Stimulated activated CD8-positive, alpha-beta memory T cell treated with anti-CD3 and anti-CD28 coated beads, Interleukin-2, amount 100 ng/mL, for 1 hour (primary cell): ENCODE data around the gene HACL1.

ENCODE experiments used
- DNase-seq, 2 donors: peaks; one replicate each; pipeline ENCODE4 v3.0.0-alpha.2; 2020; ENCODE audit warnings: low read depth in 2 of 2

HACL1 gene

DNA sequence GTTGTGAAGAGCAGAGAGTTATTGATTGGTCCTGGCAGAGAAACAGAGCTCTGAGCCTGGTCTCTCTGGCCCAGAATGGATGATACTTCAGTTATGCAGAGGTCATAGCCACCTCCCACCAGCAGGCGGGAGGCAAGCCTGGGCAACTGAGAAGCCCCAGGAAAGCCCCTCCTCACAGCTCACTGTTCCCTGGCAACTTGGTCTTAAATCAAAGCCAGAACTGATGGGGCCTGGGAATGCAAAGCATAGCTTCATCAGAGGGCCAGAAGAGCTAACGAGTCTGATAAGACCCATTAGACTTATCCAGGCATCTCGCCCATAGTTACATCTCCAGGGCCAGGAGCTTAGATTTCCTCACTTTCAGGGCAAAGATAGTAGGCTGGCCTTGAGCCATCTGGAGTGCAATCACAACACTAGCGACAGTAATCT lies 74.3 kb downstream of the HACL1 start:
- no peak for DNase-seq

DNA sequence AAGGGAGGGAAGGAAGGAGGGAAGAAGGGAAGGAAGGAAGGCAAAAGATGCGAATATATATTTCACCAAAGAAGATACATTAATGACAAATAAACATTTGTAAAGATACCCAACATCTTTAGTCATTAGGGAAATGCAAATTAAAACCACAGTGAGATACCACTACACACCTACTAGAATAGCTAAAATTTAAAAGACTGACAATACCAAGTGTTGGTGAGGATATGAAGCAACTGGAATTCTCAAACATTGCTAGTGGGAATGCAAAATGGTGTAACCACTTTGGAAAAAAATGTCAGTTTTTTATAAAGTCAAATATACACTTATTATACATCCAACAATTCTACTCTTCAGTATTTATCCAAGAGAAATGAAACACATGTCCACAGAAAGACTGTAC lies 75.6 kb downstream of the HACL1 start:
- DNase-seq = no peak

DNA sequence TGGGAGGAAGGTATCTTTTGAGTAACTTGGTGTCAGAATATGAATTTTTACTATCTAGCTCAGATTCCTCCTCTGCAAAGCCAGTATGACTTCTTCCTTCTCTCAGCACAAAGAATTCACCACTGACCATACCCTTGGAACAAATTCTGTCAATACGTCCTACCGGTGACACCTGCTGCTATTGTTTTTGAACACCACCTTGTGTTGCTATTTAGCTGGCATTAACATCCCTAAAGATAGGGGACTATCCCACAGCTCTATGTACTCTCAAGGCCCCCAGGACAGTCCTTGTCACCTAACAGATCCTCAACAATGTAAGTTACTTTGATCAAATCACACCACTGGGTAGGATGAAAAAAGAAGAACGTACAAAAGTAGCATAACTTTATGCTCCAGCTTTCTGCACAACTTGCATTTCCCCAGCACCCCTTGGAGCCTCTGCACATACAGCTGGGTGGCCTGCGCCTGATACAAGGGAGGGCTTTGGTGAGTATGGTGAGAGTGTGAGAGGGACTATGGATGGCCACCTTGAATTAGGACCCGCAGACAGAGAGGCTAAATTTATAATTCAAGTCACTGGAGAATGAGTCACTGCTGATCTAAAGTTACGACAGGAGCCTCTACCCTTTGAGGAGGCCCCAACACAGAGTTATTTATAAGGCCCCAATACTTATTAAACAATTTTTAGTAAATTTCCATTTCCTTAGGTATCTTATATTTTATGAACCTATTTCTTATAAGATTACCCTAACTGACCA lies 77.5 kb downstream of the HACL1 start:
- DNase-seq = no peak

DNA sequence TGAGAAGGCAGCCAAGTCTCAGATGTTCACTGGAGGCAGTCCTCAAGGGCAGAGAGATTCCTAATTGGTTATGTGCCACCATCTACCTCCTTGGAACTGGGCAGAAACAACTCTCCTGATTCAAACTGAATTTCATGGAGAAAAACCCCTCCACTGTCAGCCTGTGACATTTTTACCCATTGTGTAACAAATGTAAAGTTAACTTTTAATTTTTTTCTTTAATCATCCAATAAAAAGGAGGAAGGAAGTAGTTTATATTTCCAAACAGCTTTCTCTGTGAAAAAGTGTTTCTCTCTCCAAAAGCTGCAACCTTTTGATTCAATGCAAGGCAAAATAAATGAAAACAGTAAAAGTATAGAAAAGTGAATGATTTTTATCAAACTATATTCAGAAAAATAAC lies 79.4 kb downstream of the HACL1 start:
- no peak for DNase-seq

DNA sequence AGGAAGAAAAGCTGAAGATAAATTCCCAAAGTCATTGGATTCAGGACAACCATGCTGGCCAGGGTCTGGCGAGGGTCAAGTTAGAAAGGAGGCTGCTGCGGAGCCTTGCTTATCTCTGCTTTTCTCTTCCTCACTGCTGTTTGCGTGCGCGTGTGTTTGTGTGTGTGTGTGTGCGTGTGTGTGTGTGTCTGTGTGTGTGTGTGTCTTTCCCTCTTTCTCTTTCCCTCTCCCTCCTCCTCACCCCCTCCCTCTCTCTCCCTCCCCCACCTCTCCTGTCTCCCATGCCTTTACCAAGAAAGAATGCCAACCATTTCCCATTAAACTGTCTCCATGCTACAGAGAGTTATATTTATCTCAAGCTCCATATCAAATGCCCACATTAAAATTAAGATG lies 79.8 kb downstream of the HACL1 start, which contains the start of gene COLQ:
TSS of gene COLQ (minus strand) at position 134 of the 393 bp plus-strand sequence. CDS start at position 53, 81 bp downstream.
- no peak for DNase-seq

DNA sequence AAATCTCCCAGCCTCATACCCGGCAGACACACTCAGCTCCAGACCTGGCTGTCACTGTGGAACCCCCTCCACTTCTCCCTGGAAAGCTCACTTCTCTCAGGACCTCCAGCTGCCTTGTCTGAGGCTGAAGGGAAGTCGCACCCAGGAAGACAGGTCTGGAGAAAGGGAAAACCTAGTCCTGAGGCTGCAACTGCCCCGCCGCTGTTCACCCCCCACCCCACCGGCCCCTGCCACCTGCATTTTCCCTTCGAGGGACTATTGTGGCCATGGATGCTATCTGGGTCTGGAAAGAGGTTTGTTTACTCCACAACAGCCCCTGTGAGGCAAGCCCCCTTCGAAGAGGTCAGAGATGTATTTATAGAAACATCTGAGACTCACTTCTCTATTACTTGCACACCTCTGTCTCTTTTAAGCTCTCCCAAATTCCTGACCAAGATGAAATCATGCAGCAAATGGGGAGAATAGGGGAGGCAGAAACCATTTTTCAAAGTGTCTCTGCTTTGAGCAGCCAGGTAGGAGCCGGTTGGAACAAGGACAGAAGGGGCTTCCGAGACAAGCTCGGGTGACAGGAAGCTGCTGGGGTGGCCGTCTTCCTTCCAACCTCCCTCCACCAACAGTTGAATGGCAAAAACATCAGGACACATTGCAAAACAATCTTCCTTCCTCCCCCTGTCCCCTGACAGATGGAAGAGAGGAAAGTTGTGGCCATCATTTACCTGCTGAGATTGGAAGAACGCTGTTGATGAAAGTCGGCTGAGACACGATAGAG lies 80.4 kb downstream of the HACL1 start:
- no peak for DNase-seq

DNA sequence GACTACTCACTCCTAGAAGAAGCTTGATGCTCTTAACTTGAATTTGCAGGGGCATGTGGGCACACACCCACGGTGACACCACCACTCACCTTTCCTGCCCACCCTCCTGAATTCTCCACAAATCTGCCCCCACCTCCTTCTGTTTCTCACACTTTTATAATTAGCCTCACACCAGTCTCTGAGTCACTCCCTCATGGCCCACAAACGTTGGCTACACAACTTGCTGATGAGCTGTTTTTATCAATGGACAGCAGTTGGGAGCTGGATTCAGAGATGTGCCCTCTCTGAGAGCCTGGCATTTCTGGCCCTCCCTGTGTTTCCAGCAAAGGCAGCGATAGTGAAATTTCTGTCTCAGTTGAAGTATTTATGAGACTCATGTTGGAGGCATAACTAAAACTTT lies 81.2 kb downstream of the HACL1 start:
- no peak for DNase-seq

DNA sequence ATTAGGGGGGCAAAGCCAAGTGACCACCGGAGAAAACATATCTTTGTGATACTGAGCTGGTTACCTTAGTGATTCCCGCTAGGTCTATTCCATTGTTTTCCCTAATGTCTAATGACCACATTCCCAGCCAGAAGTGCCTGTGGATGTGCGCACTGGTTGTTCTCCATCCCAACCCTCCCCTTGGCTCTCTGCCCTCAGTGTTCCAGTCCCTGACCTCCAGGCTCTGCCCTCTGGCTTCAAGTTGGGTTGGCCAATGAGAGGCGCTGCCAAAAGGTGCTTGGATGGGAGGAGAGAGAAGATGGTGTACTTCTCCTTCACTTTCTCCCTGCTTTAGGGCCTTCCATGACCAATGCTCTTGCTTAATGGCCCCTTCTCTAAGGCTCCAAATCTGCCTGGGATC lies 82.3 kb downstream of the HACL1 start:
- DNase-seq = no peak

DNA sequence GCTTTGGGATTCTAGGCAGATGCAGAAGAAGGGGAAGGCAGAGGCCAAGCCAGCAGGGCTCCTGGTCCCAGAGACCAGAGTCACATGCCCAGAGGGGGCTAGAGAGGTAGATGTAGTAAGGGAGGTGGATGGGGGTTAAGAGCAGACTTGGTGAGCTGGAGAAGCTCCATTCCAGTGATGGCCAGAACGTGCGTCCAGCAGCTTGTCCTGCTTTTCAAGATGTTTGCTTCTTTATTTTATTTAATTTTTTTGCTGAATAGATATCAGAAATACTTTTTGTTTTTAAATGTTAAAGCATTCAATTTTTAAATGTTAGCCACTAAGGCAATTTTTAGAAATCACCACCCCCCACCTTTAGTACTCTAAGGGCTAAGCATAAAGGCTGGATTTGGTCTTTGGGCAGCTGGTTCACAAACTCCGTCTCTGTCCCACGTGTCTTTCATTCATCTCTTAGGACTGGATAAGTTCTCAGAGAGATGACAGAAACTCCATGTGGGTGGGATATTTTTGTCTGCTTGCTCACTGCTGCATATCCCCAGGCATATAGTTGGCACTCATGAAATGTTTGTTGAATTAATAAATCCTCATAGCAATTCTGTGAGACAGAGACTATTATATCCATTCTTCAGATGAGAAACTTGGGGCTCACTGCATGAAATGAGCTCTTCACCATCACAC lies 86.6 kb downstream of the HACL1 start:
- DNase-seq = no peak

DNA sequence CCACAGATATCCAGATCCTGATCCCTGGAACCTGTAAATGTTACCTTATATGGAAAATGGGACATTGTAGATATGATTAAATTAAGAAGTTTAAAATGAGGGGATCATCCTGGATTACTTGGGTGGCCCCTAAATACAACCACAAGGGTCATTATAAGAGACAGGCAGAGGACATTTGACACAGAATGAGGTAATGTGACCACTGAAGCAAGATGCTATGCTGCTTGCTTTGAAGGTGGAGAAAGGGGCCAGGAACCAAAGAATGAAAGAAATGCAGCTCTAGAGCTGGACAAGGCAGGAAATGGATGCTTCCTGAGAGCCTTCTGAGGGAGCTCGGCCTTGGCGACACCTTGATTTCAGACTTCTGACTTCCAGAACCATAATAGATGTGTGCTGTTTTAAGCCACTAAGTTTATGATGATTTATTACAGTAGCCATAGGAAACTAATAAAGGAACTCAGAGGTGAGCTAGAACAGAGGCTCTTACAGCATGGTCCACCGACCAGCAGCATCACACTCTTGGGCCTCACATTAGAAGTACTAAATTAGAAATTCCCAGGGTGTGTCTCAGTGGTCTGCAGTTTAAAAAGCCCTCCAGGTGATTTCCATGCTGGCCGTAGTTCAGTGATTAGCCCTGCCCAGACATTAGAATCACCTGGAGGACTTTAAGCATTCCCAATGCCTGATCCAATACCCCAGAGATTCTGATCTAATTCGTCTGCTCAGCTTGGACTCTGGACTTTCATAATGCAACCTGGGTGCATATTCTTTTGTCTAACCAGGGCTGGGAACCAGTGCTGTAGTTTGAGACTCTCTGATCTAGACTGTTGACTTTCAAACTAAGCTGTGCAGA lies 87.3 kb downstream of the HACL1 start:
- no peak for DNase-seq

DNA sequence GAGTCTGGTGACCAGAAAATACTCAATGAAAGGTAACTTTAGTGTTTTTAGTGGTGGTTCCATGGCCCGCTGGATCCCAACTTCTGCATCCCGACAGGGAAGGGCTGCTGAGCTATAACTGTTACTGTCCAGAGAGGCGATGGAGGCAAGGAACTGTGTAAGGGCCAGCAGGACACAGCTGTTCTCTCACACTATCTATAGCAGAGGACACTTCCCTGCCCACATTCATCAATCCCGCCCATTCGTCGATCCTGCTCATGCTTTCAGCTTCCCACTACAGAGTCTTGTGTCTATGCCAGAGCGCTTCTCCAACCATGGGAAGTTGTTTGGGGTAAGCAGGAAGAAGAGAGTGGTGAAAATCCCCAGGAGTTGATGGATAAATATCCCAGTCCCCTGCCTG lies 88.3 kb downstream of the HACL1 start:
- no peak for DNase-seq

DNA sequence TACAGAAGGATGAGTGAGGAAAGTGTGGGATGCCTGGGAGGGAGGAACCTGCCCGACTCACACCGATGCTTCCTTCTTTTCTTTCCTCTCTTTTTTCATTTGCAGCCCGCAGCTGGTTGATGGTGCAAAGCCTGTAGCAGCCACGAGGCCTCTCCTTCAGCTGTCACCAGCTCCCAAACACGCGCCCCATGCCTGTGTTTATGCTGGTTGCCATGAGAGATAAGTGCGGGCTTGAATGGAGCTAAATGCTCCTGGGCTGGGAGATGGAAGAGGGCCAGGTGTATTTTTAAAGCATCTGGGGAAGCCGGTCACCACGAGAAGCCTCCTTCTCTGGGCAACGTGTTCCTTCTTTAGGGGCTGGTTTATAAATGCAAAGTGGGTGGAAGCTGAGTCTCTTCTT lies 89.2 kb downstream of the HACL1 start:
- DNase-seq = no peak

DNA sequence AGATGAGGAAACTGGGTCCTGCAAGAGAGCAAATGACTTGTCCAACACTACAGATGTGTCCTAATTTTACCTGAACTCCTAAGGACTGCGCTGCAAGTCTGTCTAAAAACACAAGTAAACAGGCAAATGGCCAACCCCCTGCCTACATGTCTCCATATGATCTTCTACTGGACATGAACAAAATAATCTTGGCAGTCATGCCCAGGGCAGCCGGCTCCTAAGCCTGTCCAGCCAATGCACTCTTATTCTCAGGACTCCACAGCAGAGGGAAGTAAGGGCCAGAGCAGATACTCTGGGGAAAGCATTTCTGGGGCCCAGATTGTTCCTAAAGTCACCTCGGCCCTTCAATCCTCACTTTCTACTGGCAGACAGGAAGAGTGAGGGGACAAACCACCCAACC lies 90.2 kb downstream of the HACL1 start:
- no peak for DNase-seq
